Panc1 (cell line): ENCODE data around the gene CFHR4. TPM values are rescaled to one million over a fixed set of nuclear protein-coding genes. Genes with fewer than 3 reads are reported as not detected.

Experiments
- ATAC-seq: fragments of 200-7000 bp; cut with Tn5 transposase; 2 replicates; pipeline ENCODE4 v1.9.1; 2020; ENCODE audit warnings: mild to moderate bottlenecking, moderate library complexity
- BruUV-seq: library from RNA; stranded (reverse); fragments of 400-500 nt; replicated peaks from 2 replicates; lab custom pipeline; 2021; lab: Mats Ljungman, UMichigan
- CTCF ChIA-PET: fragments of 300-600 bp; sonication (Branson Sonifier 250); formaldehyde crosslinking; loops from one replicate; lab custom pipeline; 2022; ENCODE audit warnings: antibody characterized with exemption; lab: Charles Lee
- POLR2A ChIA-PET: fragments of 300-600 bp; sonication (Branson Sonifier 250); formaldehyde crosslinking; loops from one replicate; lab custom pipeline; 2022; ENCODE audit warnings: antibody characterized with exemption; lab: Charles Lee
- DNase-seq: peaks from one replicate; pipeline ENCODE4 v3.0.0-alpha.2; 2010; ENCODE audit warnings: low read depth, low spot score
- H3K27ac ChIP-seq: 2 replicates; pipeline ENCODE4 v1.5.1; 2011; ENCODE audit warnings: mild to moderate bottlenecking, low read length, inconsistent platforms
- H3K27me3 ChIP-seq: fragments of 200-500 bp; sonication (Bioruptor generic); 2 replicates; pipeline ENCODE4 v1.6.0; 2014; ENCODE audit warnings: low read length, inconsistent platforms; ENCODE audit not compliant: control insufficient read depth, insufficient read depth
- H3K36me3 ChIP-seq: fragments of 200-500 bp; sonication (Bioruptor generic); 2 replicates; pipeline ENCODE4 v1.5.1; 2014; ENCODE audit warnings: inconsistent platforms, mild to moderate bottlenecking, low read length, moderate library complexity; ENCODE audit not compliant: control insufficient read depth, insufficient read depth
- H3K4me1 ChIP-seq: 2 replicates; pipeline ENCODE4 v1.5.1; 2011; ENCODE audit warnings: inconsistent platforms, mild to moderate bottlenecking, low read length, moderate library complexity; ENCODE audit not compliant: control insufficient read depth, insufficient read depth
- H3K4me3 ChIP-seq, 2 experiments: 2 replicates each; pipeline ENCODE4 v1.5.1; 2011 to 2012; ENCODE audit warnings: low read depth in 2 of 2, low read length in 2 of 2, mild to moderate bottlenecking in 2 of 2, inconsistent platforms in 1 of 2, moderate library complexity in 1 of 2
- H3K9me3 ChIP-seq: fragments of 200-500 bp; sonication (Bioruptor generic); 2 replicates; pipeline ENCODE4 v1.5.1; 2014; ENCODE audit warnings: low read depth, mild to moderate bottlenecking, inconsistent platforms, low read length, moderate library complexity; ENCODE audit not compliant: control insufficient read depth, insufficient read depth
- POLR2AphosphoS5 ChIP-seq: IDR thresholded peaks from 2 replicates; pipeline ENCODE4 v1.6.1; 2012; ENCODE audit warnings: mild to moderate bottlenecking, low read depth, low read length, moderate library complexity
- REST ChIP-seq, 2 experiments: IDR thresholded peaks; 2 replicates each; pipeline ENCODE4 v1.6.1; 2011 to 2012; ENCODE audit warnings: low read depth in 2 of 2, control low read depth in 1 of 2, low read length in 1 of 2, mild to moderate bottlenecking in 1 of 2, moderate library complexity in 1 of 2; ENCODE audit not compliant: insufficient read depth in 1 of 2
- SIN3A ChIP-seq: IDR thresholded peaks from 2 replicates; pipeline ENCODE4 v1.6.1; 2012; ENCODE audit warnings: low read depth, mild to moderate bottlenecking, low read length, moderate library complexity, borderline replicate concordance; ENCODE audit not compliant: insufficient read depth
- TCF7L2 ChIP-seq: IDR thresholded peaks from 2 replicates; pipeline ENCODE4 v1.6.1; 2011; ENCODE audit warnings: mild to moderate bottlenecking, low read depth, low read length, inconsistent platforms
- in situ Hi-C: cut with HindIII; loops from 2 replicates; pipeline ENCODE4 v1.10.0; 2016; ENCODE audit warnings: low sequenced_read_pairs, low pct_unique_long_range_greater_than_20kb
- intact Hi-C: fragments of 100-400 bp; cut with micrococcal nuclease; formaldehyde crosslinking; loops from one replicate; pipeline ENCODE4 v1.10.0; 2022; ENCODE audit not compliant: unreplicated experiment
- total RNA-seq: library from RNA; stranded (reverse); gene quantifications from one replicate; pipeline ENCODE4 v1.2.1, GENCODE V29; 2021; ENCODE audit not compliant: unreplicated experiment
- TF ChIP-seq, protein P1 (sequence below): fragments of 450-650 bp; IDR thresholded peaks from 2 replicates; pipeline ENCODE4 v1.5.1; 2017; ENCODE audit warnings: mild to moderate bottlenecking

Gene CFHR4
- total RNA-seq, 1 experiment from 2014 or later = not detected

DNA sequence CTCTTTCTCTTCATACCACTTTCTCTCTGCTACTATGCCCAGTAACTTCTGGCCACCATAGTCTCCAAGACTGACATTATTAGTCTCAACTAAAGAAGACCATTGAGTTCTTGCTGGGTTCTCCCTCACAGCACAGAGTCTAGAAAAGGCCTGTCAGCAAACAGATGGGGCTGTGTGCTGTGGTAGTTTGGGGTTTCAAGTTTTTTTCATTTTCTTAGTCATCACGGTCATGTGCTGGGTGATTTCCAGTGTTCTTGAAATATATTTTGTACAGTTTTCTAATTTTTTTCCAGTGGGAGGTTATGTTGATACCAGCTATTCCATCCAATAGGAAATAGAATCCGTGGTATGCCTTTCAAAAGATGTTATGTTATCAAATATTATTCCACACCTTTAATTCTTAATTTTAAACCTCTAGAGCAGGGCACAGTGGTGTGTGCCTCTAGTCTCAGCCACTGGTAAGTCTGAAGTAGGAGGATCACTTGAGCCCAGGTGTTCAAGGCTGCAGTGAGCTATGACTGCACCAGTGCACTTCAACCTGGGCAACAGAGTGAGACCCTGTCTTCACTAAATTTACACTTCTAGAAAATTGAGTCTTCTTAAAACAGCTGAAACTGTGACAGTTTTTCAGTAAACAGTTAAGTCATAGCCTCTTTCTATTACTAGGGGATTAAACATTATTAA is 64.0 kb downstream of the CFHR4 start:
- H3K4me3 ChIP-seq = no peak overlapping the region
- in situ Hi-C loops (no loop called here), intact Hi-C loops (no loop called here)
- no TSS peak for BruUV-seq
- no peaks in the 10 kb centered on the region for H3K27me3 ChIP-seq
- H3K36me3 ChIP-seq = no peaks in the 10 kb centered on the region
- no peak overlapping the region for H3K27ac ChIP-seq
- DNase-seq (no peak), ATAC-seq (no peak)
- TF ChIP-seq TCF7L2 (no peak), REST (IDR thresholded peaks at IDR 0.05; ENCODE audit: insufficient read depth in 1 of 2, low read depth in 2 of 2, low read length in 1 of 2) (no peak), POLR2AphosphoS5 (no peak), SIN3A (no peak)
- TF ChIP-seq, protein P1, sequence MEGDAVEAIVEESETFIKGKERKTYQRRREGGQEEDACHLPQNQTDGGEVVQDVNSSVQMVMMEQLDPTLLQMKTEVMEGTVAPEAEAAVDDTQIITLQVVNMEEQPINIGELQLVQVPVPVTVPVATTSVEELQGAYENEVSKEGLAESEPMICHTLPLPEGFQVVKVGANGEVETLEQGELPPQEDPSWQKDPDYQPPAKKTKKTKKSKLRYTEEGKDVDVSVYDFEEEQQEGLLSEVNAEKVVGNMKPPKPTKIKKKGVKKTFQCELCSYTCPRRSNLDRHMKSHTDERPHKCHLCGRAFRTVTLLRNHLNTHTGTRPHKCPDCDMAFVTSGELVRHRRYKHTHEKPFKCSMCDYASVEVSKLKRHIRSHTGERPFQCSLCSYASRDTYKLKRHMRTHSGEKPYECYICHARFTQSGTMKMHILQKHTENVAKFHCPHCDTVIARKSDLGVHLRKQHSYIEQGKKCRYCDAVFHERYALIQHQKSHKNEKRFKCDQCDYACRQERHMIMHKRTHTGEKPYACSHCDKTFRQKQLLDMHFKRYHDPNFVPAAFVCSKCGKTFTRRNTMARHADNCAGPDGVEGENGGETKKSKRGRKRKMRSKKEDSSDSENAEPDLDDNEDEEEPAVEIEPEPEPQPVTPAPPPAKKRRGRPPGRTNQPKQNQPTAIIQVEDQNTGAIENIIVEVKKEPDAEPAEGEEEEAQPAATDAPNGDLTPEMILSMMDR = no peak
- H3K4me1 ChIP-seq = no peaks in the 10 kb centered on the region
- no peaks in the 10 kb centered on the region for H3K9me3 ChIP-seq
- POLR2A ChIA-PET = no interaction called here
- CTCF ChIA-PET = no interaction called here

- no peaks in the 10 kb centered on the region for H3K4me1 ChIP-seq
- CTCF ChIA-PET = no interaction called here
- no peak overlapping the region for H3K4me3 ChIP-seq
- intact Hi-C loops (no loop called here), in situ Hi-C loops (no loop called here)
- no peaks in the 10 kb centered on the region for H3K36me3 ChIP-seq
- no peak overlapping the region for H3K27ac ChIP-seq
- no peaks in the 10 kb centered on the region for H3K9me3 ChIP-seq
- DNase-seq = no peak
- POLR2A ChIA-PET = interaction anchor here (0.7 kb wide), 1 partner anchor 182 kb away, joined by 3 read pairs; no protein-coding TSS in a partner anchor
- TF ChIP-seq, protein P1 = no peak
- no peak for TF ChIP-seq SIN3A
- no peak for TF ChIP-seq TCF7L2
- TF ChIP-seq POLR2AphosphoS5 = no peak
- no peak for TF ChIP-seq REST (IDR thresholded peaks at IDR 0.05; ENCODE audit: insufficient read depth in 1 of 2, low read depth in 2 of 2, low read length in 1 of 2)
- BruUV-seq = no TSS peak
- H3K27me3 ChIP-seq = no peaks in the 10 kb centered on the region
- ATAC-seq = no peak
These were observed 66.9 kb downstream of the CFHR4 start for GRCh38 chr1:196954778-196955177.
